GM18520 (cell line): ENCODE data around the gene NCK2.

Source experiments
- ATAC-seq: cut with Tn5 transposase; IDR thresholded peaks from one replicate; pipeline ENCODE4 v1.9.1; 2021; ENCODE audit not compliant: unreplicated experiment

Gene NCK2

DNA sequence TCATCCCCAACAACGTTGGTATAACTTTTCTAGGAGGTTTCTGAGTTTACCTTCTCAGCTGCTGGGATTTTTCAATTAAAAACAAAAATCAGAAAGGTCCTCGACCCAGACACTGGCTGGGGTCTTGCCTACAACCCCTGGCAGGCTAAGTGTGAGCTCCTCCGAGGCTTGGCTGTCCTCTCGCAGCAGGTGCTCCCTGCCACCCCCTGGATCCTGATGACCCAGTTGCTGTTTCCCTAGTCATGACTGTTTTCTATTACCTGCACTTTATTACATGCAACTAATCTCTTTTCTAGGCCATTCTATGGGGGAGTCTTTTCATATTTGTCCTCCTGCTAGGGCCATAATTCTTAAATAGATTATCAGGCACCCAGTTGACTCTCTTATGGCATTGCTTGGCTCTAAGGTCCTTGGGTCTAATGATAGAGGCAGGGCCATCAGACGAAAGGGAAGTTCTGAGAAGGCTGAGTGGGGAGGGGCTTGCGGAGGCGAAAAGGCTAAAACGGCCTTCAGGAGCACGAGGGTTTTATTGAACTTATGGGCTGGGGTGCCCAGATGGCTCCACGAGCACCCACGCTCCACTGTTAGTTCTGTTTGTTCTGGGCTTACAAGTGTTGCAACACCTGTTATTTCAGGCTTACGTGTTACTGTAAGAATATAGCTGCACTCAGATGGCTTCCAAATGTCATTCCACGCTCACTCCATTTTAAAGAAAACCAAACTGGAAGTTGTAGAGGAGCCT lies 166.0 kb downstream of the NCK2 start:
- ATAC-seq: no peak

DNA sequence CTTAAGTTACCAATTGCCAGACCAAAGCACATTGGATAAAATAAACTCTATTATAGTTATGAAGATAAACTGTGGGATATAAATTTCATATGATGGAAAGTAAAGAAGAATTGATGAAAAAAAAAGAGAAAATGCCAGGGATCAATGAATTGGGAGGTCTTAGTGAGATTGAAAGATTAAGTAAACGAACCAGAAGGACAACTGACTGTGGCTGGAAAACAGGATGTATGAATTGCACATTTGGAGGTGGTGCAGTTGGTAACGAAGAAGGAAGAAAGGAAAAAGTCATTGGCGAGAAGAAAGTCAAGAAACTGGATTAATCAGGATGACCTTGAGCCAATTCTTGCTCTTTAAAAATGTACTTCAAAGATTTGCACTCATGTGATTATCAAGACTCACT lies 166.7 kb downstream of the NCK2 start:
- ATAC-seq: no peak

DNA sequence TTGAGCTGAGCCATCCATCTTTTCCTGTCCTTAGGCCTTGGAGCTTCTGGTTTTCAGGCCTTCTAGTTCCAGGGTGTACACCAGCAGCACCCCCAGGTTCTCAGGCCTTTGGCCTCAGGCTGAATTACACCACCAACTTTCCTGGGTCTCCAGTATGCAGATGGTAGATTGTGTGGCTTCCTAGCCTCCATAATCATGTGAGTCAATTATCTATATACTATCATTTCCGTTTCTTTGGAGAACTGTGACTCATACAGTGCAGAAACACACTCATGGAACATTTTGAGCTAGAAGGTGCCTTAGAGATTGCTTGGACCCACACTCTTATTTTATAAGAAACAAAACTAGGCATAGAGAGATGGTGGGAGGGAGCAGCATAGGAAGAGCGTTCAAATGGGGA lies 167.4 kb downstream of the NCK2 start:
- ATAC-seq: no peak

GRCh38 chr2:105915005-105915558 lies 170.4 kb downstream of the NCK2 start:
- no peak for ATAC-seq

GRCh38 chr2:105917226-105917625 lies 172.5 kb downstream of the NCK2 start:
- no peak for ATAC-seq

DNA sequence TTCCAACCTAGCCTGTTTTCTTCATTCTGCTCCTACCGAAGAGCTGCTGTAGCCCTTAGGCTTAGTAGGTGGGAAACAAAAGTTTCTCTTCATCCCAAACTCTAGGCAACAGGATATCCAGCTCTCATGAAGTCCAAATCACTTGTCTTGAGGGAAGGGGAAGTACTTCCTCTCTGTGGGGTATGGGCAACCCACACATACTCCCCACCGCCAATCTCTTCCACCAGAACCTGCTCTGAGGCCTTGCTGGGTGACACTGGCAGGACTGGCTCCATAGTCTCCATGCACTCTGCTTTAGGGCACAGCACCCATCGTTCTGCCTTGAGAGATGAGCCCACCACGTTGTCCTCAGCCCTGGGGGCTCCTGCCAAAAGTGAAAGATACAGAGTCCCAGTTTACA lies 173.0 kb downstream of the NCK2 start:
- no peak for ATAC-seq

DNA sequence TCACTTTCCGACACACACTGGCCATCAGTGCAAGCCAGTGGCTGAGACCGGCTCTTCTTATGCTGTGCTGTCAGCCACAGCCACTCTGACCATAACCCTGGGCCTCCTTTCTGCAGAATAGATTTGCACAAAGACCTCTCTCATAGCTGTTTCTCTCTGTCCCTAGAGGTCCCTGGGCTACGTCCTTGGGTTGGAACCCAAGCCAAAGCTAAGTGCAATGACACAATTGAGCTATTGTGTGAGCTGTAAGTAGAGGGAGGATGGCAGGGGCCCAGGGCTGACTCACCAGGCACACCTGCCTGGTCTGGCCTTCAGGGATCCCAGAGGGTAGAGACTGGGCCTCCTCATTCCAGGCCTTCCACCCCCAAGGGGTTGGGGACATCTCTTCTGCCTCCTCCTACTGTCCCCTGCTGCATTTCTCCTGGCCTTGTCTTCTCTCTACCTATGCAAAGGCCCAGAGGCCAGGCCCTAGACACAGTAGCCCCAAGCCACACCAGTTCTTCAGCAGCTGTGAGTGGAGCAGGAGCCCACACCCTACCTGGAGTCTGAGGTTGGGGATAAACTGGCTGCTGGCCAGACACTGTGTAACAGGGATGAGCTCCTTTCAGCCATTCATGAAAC lies 174.6 kb downstream of the NCK2 start:
- ATAC-seq: no peak

GRCh38 chr2:105919826-105920225 lies 175.1 kb downstream of the NCK2 start:
- no peak for ATAC-seq

DNA sequence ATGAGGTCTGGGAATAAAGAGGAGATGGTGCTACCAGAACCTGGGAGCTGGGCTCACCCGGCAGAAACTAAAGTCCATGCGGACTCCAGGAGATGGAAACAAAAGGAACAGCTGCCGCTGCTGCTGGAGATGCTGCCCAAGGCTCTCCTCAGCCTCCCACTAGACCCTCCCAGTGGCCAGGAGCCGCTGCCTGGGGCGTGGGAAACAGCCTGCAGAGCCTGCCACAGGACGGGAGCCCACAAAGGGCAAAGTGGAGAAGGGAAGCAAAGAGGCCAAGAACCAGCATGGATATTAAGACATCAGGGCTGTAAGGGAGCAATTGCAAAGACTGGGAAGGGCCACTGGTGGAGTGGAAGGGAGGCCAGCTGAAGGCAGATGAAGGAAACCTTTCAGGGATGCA lies 179.6 kb downstream of the NCK2 start:
- no peak for ATAC-seq

DNA sequence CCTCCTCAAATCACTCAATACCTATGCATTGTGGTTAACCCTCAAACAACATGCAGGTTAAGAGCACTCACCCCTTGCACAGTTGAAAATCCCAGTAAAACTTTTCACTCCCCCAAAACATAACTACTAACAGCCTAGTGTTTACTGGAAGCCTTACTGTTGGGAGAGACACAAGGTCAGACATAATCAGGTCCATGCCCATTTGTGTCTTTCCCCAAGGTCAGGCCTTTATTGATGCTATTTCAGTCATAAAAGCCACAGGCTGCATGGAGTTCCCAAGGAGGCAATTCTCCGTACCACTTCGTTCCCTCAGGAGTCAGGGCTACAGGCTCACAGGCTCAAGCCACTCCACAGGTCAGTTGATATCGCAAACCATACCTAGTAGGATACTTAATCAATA lies 180.2 kb downstream of the NCK2 start:
- no peak for ATAC-seq

DNA sequence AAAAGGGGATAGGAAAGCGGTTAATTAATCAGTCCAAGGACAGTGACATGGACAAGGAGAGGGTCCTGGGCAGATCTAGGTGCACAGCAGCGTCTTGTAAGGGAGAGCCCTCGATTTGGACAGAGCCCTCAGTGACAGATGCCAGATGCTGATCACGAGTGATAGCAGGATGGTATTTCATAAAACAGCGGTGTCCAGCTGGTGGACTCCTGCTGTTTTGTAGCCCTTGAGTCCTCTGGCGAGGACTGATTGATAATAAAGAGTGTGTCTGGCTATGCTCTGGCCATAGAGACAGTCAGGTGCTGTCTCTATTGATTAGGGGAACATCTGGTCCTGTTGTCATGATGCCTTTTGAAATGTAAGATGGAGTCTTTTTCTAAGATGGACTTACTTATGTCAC lies 180.7 kb downstream of the NCK2 start:
- ATAC-seq: no peak

GRCh38 chr2:105926960-105927678 lies 182.4 kb downstream of the NCK2 start:
- ATAC-seq: no peak

DNA sequence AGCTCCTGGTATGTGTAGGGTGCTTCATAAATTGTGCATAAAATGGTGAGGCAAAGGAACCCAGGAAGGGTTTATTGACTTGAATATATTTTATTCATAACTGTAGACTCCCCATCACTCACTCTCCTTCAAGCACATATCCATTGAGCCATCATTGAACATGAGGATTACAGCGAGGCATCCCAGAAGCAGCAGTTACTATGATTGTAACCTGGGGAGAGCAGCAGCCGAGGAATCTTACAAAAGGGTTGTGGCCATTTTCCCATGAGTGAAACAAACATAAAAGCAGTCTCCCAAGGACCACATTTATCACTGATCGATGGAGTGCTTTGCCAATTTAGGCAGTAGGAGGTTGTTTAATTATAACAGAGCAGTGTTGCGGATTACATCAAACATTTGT lies 183.4 kb downstream of the NCK2 start:
- no peak for ATAC-seq

DNA sequence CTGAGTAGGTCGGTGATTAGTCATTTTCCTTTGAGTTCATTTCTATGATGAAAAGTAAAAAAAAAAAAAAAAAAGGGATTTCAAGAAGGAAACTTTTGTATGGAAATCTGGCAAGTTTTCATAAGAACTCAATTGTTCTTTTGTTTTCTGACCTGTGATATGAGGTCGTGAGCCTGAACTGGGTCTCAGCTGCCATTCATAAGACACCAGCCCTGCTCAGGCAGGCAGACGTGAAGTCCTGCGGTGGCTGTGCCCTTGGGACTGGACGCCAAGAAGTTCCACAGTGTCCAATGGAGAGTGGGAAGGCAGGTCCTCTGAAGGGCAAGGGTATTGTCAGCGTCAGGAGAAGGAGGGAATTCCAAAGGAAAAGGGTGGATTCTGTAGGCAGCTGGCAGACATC lies 183.9 kb downstream of the NCK2 start:
- ATAC-seq: no peak

- ATAC-seq: no peak
Measured at GRCh38 chr2:105929516-105929915, 184.8 kb downstream of the NCK2 start.

- ATAC-seq: no peak
Measured at GRCh38 chr2:105932582-105932981, 187.9 kb downstream of the NCK2 start.

- ATAC-seq: no peak
Measured at GRCh38 chr2:105933906-105934305, 189.2 kb downstream of the NCK2 start.

- no peak for ATAC-seq
Measured at GRCh38 chr2:105934467-105934866, 189.8 kb downstream of the NCK2 start.

GRCh38 chr2:105935063-105935462 lies 190.4 kb downstream of the NCK2 start:
- no peak for ATAC-seq

DNA sequence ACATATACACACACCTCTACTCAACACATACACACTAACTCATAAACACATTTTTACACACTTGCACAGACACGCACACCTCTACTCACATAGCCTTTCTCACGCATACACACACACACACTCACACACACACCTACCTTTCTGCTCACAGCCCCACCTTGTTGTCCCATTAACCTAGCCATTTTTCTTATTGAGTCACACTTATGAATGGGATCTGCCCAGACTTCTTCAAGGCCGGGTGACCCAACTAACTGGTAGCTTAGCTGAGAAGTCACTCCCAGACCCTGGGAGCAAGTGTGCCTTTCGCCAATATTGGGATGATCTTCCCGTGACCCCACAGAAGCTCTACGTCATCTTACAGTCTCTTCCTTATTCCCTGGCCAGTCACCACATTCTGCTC lies 192.2 kb downstream of the NCK2 start:
- ATAC-seq: no peak

GRCh38 chr2:105937498-105938097 lies 192.9 kb downstream of the NCK2 start:
- ATAC-seq: no peak
